RKO (cell line): Measurements from ENCODE around the gene HEPHL1.
A peak's percentile ranks its signal among the peaks of the same experiment; 100 is the strongest.
"Not testable (repeated sequence)": the region's sequence is repeated elsewhere in the genome, so short reads cannot be mapped to it uniquely, and the experiment has no call there.

Source experiments
- DNase-seq: peaks from one replicate; pipeline ENCODE4 v3.0.0-alpha.2; 2016; ENCODE audit warnings: low spot score

Gene HEPHL1

DNA sequence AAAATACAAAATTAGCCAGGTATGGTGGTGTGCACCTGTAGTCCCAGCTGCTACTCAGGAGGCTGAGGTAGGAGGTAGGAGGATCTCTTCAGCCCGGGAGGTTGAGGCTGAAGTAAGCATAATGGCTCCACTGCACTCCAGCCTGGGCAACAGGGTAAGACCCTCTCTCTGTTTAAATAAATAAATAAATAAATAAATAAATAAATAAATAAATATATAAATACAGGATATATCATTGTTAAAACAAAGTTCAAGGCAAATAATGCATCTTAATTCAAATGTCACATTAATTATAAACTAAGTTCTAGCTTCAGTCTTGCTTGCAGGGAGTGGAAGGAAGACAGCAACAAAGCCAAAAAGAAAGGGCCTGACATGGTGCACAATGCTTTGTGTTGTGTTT is 63.0 kb downstream of the HEPHL1 start:
- DNase-seq = no peak

DNA sequence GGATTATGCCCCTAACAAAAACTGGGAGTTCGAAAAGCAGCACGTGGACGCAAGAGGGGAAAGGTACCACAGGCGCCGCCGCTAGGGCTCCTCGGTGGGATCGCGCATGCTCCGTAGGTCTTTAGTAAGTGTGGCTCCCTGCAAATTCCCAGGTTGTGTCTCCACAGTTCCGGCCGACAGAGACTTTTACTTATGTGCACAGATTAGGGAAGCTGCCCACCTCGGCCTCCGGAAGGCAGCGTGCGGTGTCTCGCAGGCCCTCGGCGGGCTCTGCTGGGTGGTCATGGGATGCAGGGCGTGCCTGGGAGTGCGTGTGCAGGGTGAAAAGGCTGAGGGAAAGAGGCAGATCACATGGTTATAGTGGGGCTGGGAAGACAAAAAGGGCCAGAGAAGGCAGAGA is 67.8 kb downstream of the HEPHL1 start:
- DNase-seq = no peak

- DNase-seq = no peak
Observed at GRCh38 chr11:94089341-94089740, 68.2 kb downstream of the HEPHL1 start.

DNA sequence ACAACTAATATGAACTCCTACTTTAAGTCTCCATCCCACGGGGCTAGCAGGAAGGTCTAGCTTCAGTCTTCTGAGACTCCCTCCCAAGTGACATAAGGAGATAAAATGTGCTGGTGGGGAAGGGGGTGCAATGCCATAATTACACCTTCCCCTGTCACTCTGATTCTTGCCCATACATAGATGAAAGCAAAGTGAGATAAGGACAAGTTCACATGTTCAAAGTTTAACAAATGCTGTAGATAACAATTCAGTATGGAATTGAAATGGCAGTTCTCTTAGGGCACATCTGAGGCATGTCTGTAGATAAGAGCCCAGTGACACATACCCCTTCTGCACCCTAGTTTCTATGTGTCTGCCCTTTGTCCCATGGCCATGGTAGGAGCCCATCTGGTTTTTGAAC is 69.2 kb downstream of the HEPHL1 start:
- no peak for DNase-seq

DNA sequence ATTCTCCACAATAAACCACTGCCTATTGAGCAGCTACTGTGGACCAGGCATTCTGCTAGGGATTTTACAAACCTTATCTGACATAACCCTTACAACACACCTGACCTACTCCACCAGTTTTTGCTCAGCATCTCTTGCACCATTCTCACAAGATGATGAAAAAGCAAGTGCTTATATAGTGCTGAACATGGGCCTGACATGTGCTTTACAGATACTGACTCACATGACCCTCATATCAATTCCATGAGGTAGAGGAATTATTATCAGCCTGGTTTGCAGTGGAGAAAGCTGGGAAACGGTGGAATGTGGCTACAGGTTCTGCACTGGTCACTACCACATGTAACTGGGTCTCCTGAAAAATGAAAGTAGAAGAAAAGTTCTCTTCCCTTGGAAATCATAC is 69.9 kb downstream of the HEPHL1 start:
- DNase-seq = no peak

DNA sequence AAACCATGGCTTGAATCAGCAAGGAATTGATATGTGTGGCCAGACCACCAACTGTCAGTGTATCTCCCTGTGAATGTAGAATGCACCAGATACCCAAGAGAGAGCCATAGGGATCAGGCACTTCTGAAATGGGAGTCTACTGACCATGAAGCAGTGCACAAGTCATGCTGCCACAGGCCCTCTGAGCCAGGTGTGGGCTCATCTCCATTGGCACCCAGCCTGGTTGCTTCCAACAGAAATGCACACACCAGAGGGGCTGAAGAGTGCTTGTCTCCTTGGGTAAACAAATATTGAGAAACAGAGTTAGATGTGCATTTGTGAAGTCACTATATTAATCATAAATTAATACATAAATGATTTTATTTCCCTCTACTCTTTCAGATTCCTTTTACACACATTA is 79.1 kb downstream of the HEPHL1 start:
- DNase-seq = no peak

DNA sequence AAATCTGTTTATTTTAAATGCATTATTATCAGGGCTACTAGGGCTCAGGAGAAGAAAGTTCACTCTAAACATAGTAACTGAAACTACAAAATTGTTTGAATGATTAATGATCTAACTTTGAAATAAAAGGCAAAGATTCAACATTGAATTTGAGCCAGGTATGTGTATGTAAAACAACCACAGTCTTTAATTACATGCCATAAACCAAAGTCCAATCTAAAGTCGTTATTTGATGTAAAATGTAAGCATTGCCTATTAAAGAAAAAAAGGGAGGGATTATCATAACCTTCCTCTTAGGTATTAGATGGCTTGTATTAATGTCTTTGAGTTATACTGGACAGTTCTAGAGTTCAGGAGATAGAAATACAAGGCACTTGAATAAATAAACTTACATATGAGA is 82.3 kb downstream of the HEPHL1 start:
- no peak for DNase-seq

DNA sequence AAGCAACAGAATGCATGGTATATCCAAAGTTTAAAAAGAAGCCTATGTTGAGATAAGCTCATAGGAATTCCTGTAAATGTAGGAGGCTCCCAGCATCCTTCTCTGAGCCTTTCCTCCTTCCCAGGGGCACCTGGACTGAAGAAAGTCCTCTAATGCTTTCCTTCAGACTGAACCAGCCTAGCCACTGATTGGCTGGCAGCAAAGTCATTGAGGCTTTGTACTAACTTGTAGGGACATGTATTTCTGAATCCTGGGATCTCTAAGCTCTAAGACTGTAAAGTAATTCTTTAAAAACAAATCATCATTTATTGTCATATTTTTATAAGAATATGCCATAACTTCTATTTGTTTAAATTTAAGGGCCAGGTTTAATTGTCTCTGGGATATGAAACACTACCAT is 83.6 kb downstream of the HEPHL1 start:
- no peak for DNase-seq

DNA sequence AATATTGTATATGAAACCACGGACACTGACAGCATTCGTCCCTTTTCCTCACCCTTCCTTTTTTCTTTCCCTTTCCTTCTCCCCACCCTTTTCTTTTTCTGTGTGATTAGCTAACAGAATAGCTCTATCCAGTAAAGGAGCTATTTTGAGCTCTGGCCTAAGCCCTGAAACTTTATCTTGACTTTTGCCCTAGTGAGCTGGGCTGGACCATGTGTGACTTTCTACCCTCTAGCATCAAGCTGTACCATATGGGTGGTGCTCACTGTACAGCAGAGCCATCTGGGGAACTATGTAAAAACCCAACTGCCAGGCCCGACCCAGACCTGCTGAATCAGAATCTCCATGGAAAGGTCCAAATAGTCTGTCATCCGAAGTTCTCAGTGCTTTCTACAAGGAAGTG is 85.6 kb downstream of the HEPHL1 start:
- no peak for DNase-seq

DNA sequence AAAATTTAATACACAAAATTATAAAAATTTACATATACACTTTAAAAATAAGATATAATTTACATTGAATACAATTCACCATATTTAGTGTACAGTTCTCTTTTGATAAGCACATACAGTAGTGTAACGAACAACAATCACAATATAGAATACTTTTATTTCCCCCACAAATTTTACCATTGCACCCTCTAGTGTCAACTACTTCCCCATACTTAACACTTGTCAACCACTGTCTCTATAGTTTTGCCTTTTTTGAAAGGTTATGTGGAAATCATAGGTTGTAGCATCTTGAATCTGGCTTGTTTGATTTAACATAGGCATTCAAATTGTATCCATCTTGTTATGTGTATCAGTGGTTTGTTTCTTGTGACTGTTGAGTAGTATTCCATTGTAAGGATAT is 86.2 kb downstream of the HEPHL1 start:
- DNase-seq = no peak

DNA sequence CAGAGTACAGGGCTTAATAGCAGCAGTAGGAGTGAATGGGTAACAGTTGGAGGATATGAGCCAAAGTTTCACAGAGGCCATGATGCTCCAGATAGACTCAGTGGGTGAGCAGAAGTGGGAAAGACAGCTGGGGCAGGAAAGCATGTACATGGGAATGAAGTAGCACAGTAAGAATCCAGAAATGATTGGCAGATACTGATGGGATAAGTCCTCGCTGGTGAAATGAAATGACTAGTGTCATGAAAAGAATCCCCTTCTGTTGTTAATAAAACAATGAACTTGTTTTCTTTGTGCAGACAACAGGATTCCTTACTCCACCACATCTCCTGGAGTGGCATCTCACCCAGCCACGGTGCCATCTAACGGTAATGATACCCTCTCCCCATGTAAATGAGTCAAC is 90.1 kb downstream of the HEPHL1 start:
- DNase-seq = no peak

- DNase-seq = no peak
Observed at GRCh38 chr11:94111660-94112059, 90.5 kb downstream of the HEPHL1 start.

- DNase-seq = no peak
Observed at GRCh38 chr11:94112206-94112953, 91.2 kb downstream of the HEPHL1 start.

- no peak for DNase-seq
Observed at GRCh38 chr11:94117197-94117574, 96.0 kb downstream of the HEPHL1 start.

DNA sequence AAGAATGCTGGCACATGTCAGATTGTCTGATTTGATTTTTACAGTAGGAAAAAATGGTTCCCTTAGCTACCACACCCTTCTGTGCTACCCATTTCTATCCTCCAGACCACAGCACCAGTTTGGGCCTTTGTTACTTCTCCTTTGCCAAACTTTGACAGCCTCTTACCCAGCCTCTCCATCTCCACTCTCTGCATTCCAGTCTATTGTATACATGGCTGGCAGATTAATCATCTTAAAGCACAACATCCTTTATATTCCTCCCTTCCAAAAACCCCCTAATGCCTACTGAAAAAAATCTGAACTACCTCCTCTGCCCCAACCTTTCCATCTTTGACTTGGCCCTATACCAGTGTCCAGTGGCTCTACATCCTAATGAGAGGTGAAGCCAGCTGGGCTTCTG is 96.7 kb downstream of the HEPHL1 start:
- DNase-seq = no peak

DNA sequence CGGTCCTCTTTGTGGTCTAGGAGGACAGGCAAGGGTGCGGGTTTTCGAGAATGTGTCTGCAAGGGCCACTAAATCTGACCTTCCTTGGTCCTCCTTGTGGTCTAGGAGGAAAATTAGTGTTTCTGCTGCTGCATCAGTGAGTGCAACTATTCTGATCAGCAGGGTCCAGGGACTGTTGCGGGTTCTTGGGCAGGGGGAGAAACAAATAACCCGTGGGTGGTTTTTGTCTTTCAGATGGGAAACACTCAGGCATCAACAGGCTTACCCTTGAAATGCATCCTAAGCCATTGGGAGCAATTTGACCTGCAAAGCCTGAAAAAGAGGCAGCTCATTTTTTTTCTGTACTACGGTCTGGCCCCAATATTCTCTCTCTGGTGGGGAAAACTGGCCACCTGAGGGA is 98.5 kb downstream of the HEPHL1 start:
- DNase-seq = not testable (repeated sequence)

DNA sequence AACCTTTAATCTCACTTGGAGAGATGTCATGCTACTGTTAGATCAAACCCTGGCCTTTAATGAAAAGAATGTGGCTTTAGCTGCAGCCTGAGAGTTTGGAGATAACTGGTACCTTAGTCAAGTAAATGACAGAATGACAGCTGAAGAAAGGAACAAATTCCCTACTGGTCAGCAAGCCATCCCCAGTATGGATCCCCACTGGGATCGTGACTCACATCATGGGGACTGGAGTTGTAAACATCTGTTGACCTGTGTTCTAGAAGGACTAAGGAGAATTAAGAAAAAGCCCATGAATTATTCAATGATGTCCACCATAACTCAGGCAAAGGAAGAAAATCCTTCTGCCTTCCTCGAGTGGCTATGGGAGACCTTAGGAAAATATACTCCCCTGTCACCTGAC is 99.4 kb downstream of the HEPHL1 start:
- DNase-seq = not testable (repeated sequence)

- no peak for DNase-seq
Observed at GRCh38 chr11:94120946-94121345, 99.8 kb downstream of the HEPHL1 start.

DNA sequence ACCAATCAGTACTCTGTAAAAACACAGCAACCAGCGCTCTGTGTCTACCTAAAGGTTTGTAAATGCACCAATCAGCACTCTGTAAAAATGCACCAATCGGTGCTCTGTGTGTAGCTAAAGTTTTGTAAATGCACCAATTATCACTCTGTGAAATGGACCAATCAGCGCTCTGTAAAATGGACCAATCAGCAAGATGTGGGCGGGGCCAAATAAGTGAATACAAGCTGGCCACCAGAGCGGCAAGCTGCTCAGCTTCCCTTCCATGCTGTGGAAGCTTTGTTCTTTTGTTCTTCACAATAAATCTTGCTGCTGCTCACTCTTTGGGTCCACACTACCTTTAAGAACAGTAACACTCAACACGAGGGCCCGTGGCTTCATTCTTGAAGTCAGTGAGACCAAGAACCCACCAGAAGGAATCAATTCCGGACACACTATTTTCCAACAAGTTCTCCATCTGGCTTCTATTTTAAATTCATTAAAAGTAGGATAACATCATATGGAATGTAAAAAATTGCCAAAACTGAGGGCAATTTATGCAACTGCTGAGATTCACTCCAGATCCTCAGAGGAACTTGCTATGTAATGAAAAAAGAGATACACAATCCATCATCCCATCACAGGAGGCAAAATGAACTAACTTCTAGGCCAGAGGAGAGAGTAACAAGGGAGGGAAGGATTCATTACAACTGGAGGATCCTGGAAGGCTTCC is 104.4 kb downstream of the HEPHL1 start:
- DNase-seq = no peak

GRCh38 chr11:94127638-94128037 is 106.5 kb downstream of the HEPHL1 start:
- DNase-seq = peak; percentile 30

DNA sequence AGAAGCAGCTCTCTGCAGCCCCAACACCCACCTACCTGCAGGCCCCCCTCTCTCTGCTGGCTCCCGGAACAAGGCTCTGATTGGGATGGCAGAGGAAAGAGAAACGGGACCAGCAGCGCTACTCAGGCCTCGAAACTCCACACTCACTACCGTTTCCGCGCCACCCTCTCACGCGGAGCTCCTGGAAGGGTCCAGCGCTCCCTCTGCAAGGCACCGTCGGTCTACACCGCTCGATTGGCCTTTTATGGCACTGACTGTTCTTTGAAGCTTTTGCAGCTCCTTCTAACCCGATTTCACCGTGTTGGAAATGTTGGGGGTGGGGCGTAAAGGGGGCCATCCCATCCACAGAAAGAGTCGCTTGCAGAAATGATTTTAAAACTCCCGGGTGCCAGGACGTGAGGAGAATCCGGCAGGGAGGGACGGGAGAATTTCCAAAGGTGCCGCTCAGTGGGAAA is 107.2 kb downstream of the HEPHL1 start:
- peak; percentile 47 for DNase-seq

DNA sequence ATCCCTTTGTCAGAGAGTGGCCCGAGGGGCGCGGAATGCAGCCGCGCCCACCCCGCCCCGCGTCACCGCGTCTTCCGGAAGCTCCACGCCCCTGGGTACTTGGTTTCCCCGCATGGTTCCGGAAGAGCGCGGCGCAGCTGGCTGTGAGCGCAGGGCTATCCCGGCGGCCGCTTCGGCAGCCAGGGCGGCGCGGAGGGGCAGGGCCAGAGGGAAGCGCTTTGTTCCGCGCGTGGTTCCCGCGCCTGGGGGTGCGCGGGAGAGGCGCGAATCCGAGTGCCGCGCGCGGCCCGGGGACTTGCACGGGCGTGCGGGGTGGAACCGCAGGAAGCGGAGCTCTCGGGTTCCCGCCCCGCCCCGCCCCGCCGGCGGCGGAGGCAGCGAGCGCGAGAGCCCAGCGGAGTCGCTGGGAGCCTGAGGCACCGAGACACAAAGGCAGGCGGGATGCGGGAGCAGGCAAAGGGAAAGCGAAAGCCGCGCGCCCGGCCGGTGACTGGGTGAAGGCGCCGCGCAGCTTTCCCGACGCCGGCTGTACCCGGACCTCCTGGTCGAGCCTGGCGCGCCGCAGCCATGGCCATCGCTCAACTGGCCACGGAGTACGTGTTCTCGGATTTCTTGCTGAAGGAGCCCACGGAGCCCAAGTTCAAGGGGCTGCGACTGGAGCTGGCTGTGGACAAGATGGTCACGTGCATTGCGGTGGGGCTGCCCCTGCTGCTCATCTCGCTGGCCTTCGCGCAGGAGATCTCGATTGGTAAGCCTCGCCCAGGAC is 107.8 kb downstream of the HEPHL1 start, which contains the start of gene PANX1:
PANX1 (plus strand) TSS at position 96 of the 766 bp plus-strand sequence; CDS start at position 568, 472 bp downstream.
- peak; percentile 82 for DNase-seq
